CD1c-positive myeloid dendritic cell (primary cell): ENCODE measurements around the gene COL4A3.
"Not testable (repeated sequence)": the region's sequence is repeated elsewhere in the genome, so short reads cannot be mapped to it uniquely, and the experiment has no call there.

Experiments
- DNase-seq: peaks from one replicate; pipeline ENCODE4 v3.0.0-alpha.2; 2016; ENCODE audit errors: extremely low spot score

COL4A3 gene

GRCh38 chr2:227154986-227155774 is 9.2 kb upstream of the COL4A3 start:
- DNase-seq, result no peak

DNA sequence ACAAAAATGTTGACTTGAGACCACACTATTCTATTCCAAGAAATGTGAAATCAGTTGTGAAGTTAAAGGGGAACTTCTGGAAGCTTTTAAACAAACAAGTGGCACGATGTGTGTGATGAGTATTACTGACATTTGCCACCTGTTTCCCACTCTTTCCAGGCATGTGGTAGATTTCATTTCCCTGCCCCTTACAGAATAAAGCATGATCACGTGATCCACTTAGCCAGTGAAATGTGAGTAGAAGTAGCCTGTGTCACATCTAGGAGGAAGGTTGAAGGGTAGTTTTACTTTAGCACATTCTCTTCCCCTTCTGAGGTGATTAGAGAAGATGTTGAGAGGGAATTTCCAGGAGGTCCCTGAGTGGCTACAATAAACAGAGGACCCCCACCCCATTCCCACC is 4.3 kb upstream of the COL4A3 start:
- DNase-seq, result no peak

GRCh38 chr2:227161947-227162346 is 2.5 kb upstream of the COL4A3 start:
- no peak for DNase-seq

- DNase-seq, result no peak
These were observed 883 bp upstream of the COL4A3 start for GRCh38 chr2:227163485-227163997.

DNA sequence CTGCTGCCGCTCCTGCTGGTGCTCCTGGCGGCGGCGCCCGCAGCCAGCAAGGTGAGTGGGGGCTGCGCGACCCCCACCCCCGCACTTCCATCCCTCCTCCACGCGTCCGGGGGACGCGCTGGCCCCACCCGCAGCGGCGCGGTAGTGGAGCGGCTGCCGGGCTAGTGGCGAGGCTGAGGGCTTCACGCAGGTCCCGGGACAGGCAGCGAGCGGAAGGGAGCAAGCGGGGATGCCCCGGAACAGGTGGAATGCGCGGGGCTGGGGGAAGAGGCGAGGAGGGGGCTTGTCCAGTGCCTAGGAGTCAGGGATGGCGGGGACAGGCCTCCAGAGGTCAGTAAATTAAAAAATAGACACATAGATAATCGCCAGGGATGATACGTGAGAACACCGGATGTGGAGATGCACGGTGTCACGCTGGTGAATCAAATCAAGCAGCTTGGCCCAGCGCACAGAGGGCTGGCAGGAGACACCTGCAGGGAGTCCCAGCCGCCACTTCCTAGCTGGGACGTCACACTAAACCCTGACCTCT is 403 bp downstream of the COL4A3 start:
- no peak for DNase-seq

DNA sequence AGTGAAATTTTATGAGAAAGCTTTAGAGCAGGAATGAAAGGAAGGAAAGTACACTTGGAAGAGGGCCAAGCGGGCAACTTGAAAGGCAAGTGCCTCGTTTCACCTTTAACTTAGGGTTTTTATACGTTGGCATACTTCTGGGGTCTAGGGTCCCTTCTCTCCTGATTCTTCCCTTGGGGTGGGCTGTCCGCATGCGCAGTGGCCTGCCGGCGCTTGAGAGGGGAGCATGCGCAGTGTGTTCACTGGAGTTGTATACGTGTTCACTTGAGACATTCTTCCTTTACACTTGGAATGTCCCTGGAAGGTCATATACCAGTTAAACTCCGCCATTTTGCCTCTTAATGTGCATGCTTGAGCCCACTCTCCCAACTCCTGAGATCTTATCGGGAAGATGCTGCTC is 7.4 kb downstream of the COL4A3 start:
- not testable (repeated sequence) for DNase-seq

- no peak for DNase-seq
These were observed 13.3 kb downstream of the COL4A3 start for GRCh38 chr2:227177592-227178336.

DNA sequence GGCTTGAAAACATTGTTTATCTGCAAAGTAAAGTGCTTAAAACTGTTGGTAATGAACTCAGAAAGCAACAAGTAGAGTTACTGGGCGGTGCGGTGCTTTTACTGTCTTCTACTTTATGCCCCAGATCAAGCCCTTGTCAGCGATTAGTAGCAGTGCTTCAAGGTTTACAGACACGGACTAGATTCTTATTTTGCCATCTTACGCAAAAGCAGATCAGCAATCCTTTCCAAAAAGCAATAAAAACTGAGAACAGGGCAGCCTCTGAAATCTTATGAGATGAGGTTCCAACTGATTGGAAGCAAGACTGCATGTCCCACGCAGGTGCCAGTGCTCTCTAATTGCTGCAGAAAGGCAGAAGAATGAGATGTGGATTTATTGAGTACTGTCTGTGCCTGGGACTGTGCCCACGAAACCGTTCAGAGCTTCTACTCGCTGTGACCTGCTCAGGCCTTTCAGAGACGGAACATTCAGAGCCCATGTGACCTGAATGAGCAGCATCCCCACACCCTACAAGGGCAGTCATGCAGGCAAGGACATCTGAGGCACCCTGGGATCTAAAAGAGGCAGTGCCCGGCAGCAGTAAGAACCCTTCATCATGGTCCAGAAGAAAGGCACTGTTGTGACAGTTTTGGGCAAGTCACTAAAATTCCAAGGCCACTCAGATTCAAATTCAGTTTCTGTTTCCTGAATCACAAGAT is 15.7 kb downstream of the COL4A3 start:
- no peak for DNase-seq

DNA sequence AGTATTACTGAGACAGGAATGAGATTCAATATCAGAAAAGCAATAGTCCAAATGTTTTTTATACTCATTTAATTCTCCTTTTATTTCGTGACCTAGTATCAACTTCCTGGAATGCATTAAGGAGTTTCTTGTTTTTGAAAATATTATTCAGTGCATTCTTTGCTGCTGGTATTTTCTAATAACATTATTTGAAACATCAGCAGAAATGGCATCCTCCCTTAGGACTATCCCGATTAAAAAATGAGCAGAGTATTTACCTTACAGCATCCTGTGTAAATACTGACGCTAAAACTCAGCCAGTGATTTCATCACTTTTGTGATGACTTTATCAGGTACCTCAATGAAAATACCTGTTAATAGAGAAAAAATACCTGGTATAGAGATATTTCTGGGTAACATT is 16.3 kb downstream of the COL4A3 start:
- no peak for DNase-seq

DNA sequence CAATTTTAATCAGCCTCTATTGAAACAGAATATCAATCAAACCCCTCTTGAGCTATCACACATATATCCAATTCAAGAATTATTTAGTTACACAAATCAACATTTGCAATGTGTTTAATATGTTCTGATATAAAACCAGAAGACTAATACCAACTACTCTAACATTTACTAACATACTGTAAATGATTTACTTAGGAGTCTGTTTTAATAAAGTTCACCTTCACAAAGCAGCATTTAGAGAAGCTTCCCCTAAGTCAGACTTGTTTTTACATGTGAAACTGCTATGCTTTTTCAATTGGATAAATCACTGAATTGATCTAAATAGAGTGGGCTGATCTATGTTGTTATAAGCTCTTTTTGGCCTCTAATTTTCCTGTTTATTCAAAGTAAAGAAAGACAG is 18.3 kb downstream of the COL4A3 start:
- DNase-seq, result no peak

DNA sequence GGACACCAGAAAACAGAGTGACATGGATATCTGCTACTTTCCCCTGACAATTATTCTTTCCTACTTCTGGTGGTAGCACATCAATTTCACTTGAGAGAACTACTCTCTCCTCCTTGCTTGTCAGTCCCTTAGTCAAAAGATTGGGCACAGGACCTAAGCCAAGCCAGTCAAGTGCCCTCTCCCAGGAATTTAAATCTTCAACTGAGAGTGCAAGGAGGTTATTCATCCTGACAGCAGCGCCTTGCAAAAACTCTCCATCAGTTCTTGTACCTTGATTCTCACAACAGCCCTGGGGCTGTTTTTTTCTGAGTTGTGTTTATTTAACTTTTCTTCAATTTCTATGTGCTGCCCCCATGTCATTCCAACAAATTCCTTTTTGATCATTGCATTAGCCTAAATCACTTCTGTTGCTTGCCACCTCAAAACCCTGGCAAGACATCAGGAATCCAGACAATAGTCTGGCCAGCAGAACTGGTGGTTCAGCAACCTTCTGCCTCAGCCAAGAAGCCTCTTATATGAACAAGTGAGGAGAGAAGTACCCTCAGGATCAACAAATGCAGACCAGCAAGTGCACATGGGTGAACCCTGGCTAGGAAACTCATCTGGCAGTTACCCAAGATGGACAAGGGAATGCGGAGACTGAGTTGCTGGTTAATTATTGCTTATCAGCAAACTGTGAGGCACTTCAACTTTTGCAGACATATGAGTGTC is 19.4 kb downstream of the COL4A3 start:
- no peak for DNase-seq

DNA sequence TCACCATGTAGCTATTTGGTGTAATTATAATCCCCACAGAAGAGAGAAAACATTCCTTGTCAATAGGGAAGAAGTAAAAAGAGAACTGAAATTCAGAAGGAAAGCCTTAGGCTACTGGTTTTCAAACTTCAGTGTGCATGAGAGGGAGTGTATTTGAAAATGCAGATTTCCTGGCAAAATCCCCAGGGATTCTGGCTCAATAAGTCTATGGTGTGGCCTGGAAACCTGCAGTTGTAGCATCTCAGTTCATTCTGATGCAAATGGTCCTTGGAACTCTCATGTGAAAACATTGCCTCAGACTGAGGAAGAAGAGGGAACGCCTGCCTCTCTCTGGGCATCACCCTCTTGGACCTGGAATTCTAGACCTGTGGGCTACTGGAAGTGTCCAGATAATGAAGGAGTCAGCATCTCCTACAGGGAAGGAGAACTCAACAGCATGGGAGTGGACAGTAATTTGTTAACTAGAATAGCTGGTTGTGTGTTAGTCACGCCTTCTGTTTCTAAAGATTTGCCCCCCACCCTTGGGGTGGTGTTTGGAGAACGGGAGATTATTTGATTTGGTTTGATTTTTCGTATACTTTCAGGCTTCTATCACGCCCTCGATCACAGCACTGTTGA is 21.3 kb downstream of the COL4A3 start:
- DNase-seq, result no peak

DNA sequence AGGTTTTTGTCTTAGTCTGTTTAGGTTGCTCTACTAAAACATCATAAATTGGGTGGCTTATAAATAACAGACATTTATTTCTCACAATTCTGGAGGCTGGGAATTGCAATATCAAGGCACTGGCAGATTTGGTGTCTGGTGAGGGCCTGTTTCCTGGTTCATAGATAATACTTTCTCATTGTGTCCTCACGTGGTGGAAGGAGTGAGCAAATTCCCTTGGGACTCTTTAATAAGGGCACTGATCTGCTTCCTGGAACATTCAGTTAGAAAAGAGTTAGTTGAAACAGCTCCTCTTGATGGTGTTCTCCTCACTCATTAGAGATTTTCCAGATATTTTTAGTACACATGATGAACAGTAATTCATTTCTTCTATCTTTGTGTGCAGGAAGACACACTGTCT is 22.3 kb downstream of the COL4A3 start:
- DNase-seq, result no peak

DNA sequence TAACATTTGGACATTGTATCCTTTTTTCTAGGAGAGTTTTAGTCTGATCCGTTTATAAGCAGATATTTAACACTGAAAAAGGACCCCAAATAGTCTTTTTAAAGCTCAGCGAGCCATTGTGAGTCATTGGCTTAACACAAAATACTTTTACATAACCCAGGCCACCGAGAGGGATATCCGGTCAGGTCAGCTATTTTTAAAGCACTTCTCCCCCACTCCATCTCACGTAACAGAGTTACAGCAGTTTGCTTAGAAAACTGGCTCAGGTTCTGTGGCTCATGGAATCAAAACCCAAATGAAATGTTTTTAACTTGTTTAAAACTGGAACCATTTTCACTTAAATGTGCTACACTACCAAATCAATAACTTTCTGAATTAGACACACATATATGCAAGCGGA is 23.9 kb downstream of the COL4A3 start:
- DNase-seq, result no peak

DNA sequence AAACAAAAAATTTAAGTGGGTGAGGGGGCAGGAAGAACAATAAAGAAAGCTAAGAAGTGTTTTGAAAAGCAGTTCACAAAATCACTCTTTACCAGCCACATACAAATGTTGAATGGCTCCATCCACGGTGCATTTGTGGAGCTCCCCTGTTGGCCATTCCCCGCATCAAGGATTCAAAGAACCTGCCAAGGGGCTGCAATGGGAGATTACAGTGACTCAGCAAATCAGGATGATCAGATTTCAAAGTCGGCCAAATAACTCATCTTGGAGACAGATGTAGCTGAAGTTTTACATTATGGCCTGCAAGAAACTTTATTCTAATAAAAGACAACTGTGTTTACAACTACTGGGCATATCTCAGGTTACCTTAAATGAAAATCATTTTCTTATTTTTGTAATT is 26.9 kb downstream of the COL4A3 start:
- DNase-seq, result no peak

GRCh38 chr2:227192491-227192890 is 28.1 kb downstream of the COL4A3 start:
- no peak for DNase-seq

DNA sequence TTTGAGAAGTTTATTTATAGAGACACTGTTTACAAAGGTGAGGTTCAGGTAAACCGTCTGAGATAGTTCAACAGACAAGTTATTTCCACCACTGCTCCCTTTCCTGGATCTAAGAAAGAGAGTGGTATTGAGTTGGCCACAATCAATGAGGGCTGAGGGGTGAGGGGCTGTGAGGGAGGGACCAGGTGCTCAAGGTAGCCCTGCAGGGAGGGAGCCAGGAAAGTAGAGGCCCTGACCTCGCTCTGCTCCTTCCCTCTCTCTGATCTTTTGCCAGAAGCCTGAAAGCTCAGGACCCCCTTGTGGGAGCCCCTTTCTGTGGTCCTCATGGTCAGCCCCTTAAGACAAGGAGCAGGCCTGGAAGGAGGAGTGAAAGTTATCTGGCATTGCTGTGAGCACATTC is 29.8 kb downstream of the COL4A3 start:
- no peak for DNase-seq

DNA sequence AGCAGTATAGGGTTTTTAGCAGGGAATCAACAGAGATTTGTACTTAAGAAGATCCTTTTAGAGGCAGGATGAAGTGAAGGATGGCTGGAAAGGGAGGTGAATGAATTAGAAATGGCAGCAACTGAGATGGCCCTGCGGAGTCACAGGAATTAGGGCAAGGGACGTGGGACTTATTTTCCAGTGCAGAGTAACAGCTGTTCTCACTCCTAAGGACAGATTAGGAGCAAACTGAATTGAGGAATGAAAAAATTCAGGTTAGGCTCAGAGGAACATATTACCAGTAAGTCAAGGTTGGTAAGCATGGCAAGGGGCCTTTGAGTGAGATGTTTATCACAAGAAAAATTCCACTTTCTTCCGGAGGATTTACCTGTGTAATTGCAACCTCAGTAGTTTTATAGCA is 34.4 kb downstream of the COL4A3 start:
- no peak for DNase-seq

GRCh38 chr2:227201771-227202170 is 37.3 kb downstream of the COL4A3 start:
- DNase-seq, result no peak

DNA sequence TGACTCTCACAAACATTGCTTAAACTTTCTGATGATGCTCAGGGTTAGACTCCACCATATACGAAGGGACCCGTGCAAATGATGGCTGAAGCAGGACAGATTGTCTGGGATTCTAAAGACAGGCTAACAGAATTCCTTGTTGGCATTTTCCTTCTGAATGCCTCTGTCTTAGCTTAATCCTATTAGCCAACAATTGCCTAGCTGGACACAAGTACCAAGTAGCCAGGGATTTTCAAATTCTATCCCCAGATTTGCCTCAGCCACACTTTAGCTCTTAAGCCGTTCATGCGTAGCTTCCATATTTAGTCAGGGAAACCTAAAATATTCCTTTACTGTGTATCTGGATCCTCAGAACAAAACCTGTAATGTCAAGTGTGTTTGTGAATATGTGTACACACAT is 40.0 kb downstream of the COL4A3 start:
- no peak for DNase-seq

GRCh38 chr2:227205701-227206100 is 41.3 kb downstream of the COL4A3 start:
- no peak for DNase-seq
